GM12865 (cell line): ENCODE results near the gene MEGF11.
"Not testable (repeated sequence)": the region's sequence is repeated elsewhere in the genome, so short reads cannot be mapped to it uniquely, and the experiment has no call there.

Experiments used
- DNase-seq: peaks from one replicate; pipeline ENCODE4 v3.0.0; 2010; ENCODE audit warnings: low read depth
- H3K4me3 ChIP-seq: 2 replicates; pipeline ENCODE4 v1.5.1; 2011; ENCODE audit warnings: mild to moderate bottlenecking, low read depth, low read length, control low read depth
- CTCF ChIP-seq: IDR thresholded peaks from 2 replicates; pipeline ENCODE4 v1.5.1; 2011; ENCODE audit warnings: low read length, control low read depth, low read depth, inconsistent platforms; ENCODE audit not compliant: insufficient read depth; ENCODE audit errors: missing control alignments

The MEGF11 gene

GRCh38 chr15:66004618-66005262 lies 248.8 kb downstream of the MEGF11 start:
- peak; percentile 22 for DNase-seq
- no peak for TF ChIP-seq CTCF
- H3K4me3 ChIP-seq, result no peak overlapping the region

- not testable (repeated sequence) for H3K4me3 ChIP-seq, DNase-seq
Measured at GRCh38 chr15:66003129-66003528, 250.4 kb downstream of the MEGF11 start.

GRCh38 chr15:66001717-66002426 lies 251.7 kb downstream of the MEGF11 start:
- TF ChIP-seq CTCF, result no peak
- no peak for DNase-seq
- H3K4me3 ChIP-seq, result no peak overlapping the region

GRCh38 chr15:66001042-66001441 lies 252.5 kb downstream of the MEGF11 start:
- no peak for TF ChIP-seq CTCF
- H3K4me3 ChIP-seq, result no peak overlapping the region
- DNase-seq, result no peak

GRCh38 chr15:65998486-65998885 lies 255.1 kb downstream of the MEGF11 start:
- no peak overlapping the region for H3K4me3 ChIP-seq
- TF ChIP-seq CTCF, result no peak
- DNase-seq, result no peak

GRCh38 chr15:65996901-65997300 lies 256.6 kb downstream of the MEGF11 start:
- no peak for DNase-seq
- TF ChIP-seq CTCF, result no peak
- H3K4me3 ChIP-seq, result no peak overlapping the region

GRCh38 chr15:65994832-65995231 lies 258.7 kb downstream of the MEGF11 start:
- no peak overlapping the region for H3K4me3 ChIP-seq
- DNase-seq, result no peak
- no peak for TF ChIP-seq CTCF
